Stimulated activated naive B cell treated with anti-CD40 and anti-IgM and Interleukin-4, amounts not matched to agents 10 μg/mL and 1 μg/mL and 100 μg/mL, for 72 hours (primary cell): ENCODE data around the gene RGS7.
A peak's percentile ranks its signal among the peaks of the same experiment; 100 is the strongest.
"Not testable (repeated sequence)": the region's sequence is repeated elsewhere in the genome, so short reads cannot be mapped to it uniquely, and the experiment has no call there.

Experiments
- ATAC-seq, 2 donors: fragments of 150-1000 bp; cut with Tn5 transposase; replicated peaks; 2 replicates each; pipeline ENCODE4 v1.10.0; 2021; ENCODE audit warnings: moderate library complexity in 1 of 2
- DNase-seq: peaks from one replicate; pipeline ENCODE4 v3.0.0; 2021
- H3K27ac Mint-ChIP-seq: one replicate; pipeline ENCODE4 v1.8.0; 2022; ENCODE audit warnings: mild to moderate bottlenecking, mixed read lengths
- H3K27me3 Mint-ChIP-seq, 2 donors: one replicate each; pipeline ENCODE4 v1.8.0; 2022; ENCODE audit warnings: mixed read lengths in 2 of 2
- H3K36me3 Mint-ChIP-seq, 2 donors: one replicate each; pipeline ENCODE4 v1.8.0; 2022; ENCODE audit warnings: mixed read lengths in 2 of 2, mild to moderate bottlenecking in 1 of 2
- H3K4me1 Mint-ChIP-seq, 2 donors: one replicate each; pipeline ENCODE4 v1.8.0; 2022; ENCODE audit warnings: mixed read lengths in 2 of 2, mild to moderate bottlenecking in 1 of 2
- H3K4me3 Mint-ChIP-seq, 2 donors: one replicate each; pipeline ENCODE4 v1.8.0; 2022; ENCODE audit warnings: mild to moderate bottlenecking in 2 of 2, mixed read lengths in 2 of 2, moderate library complexity in 1 of 2
- H3K9me3 Mint-ChIP-seq, 2 donors: one replicate each; pipeline ENCODE4 v1.8.0; 2022; ENCODE audit warnings: mixed read lengths in 2 of 2, mild to moderate bottlenecking in 1 of 2

RGS7 gene

DNA sequence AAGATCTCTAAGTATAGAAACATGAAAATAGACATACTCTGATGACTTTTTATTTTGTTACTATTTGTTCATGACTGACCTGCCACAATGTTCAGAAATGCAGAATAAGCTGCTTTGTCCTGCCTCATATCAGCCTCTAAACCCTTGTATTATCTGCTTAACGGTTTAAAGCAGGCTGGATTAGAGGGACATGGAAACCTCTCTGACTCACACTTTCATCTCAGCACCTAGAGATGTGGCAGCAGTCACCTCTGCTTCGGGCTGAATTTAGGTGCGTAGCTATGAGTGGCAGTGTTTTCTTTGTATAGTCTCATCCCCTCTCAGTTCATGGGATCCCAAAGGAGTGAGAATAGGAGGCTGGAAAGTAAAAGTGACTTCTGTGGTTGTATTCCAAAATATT is 255.4 kb downstream of the RGS7 start:
- no peaks in the 10 kb centered on the region for H3K9me3 Mint-ChIP-seq
- no peaks in the 10 kb centered on the region for H3K27me3 Mint-ChIP-seq
- no peak overlapping the region for H3K4me3 Mint-ChIP-seq
- no peaks in the 10 kb centered on the region for H3K4me1 Mint-ChIP-seq
- no peak for ATAC-seq
- no peak overlapping the region for H3K27ac Mint-ChIP-seq
- no peak for DNase-seq
- no peaks in the 10 kb centered on the region for H3K36me3 Mint-ChIP-seq

DNA sequence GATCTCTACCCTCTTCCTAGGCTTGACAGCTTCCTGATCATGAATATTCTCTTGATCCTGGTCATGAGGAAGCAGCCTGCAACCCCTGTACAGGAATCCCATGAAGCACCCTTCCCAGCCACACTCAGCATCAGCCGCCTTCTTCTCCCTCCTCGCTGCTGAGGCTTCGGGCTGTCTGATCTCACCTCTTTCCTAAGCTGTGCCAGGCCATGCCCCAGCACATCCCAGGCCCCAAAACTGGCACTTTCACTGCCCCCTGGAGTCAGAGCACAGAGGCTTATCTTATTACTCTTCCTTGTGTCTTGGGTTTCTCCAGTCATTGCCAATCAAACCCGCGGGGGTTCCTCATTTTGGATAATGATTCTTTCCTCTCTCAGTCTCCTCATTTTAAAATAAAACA is 259.5 kb downstream of the RGS7 start:
- Mint-ChIP-seq H3K27me3 (no peaks in the 10 kb centered on the region), H3K27ac (no peak overlapping the region), H3K4me3 (no peak overlapping the region), H3K4me1 (no peaks in the 10 kb centered on the region), H3K36me3 (no peaks in the 10 kb centered on the region), H3K9me3 (no peaks in the 10 kb centered on the region)
- ATAC-seq (no peak), DNase-seq (no peak)

DNA sequence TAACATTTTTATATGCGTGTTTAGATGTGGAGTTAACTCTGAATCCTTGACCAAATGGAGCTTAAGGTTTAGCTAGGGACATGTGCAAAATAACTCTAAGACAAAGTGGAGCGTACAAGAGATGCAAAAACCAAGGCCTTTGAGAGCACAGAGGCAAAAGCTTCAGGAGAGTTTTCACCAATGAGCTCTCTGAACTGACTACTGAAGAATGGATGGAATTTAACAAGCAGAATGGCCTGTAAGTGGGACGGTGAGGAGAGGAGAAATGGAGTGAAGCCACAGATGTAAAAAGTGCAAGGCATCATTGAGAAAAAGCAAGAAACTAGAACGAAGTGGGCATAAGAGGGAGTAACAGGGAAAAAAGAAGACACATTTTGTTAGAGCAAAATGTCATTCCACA is 260.0 kb downstream of the RGS7 start:
- Mint-ChIP-seq H3K9me3 (no peaks in the 10 kb centered on the region), H3K36me3 (no peaks in the 10 kb centered on the region), H3K4me1 (no peaks in the 10 kb centered on the region), H3K4me3 (no peak overlapping the region), H3K27me3 (no peaks in the 10 kb centered on the region), H3K27ac (no peak overlapping the region)
- DNase-seq: no peak
- no peak for ATAC-seq

DNA sequence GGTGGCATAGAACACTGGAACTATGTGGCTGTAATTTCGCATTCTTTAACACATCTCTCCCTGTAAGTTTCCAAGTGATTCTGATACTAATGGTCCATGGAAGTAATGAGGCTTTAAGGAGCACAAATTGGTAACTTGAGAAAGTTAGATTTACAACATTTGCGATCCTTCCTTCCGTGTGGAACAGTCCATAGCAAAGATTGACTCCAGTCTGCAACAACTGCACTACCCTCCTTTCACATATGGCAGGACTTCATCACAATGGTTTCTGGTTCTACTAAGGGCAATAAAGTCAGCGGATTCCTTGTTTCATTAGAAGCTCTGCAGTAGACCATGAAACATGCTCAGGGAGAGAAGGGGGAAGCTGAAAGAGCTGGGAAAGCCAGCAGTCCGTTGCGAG is 261.2 kb downstream of the RGS7 start:
- Mint-ChIP-seq H3K27ac (no peak overlapping the region), H3K4me1 (no peaks in the 10 kb centered on the region), H3K27me3 (no peaks in the 10 kb centered on the region), H3K4me3 (no peak overlapping the region), H3K36me3 (no peaks in the 10 kb centered on the region), H3K9me3 (no peaks in the 10 kb centered on the region)
- ATAC-seq (no peak), DNase-seq (no peak)

GRCh38 chr1:241090798-241091197 is 266.2 kb downstream of the RGS7 start:
- Mint-ChIP-seq H3K27me3 (no peaks in the 10 kb centered on the region), H3K4me3 (no peak overlapping the region), H3K36me3 (no peaks in the 10 kb centered on the region), H3K4me1 (peaks cover 6 to 13% of the 10 kb centered on the region in 2 donors), H3K9me3 (peaks cover 0 to 1% of the 10 kb centered on the region in 2 donors), H3K27ac (no peak overlapping the region)
- DNase-seq (no peak), ATAC-seq (no peak)

GRCh38 chr1:241089066-241089465 is 267.9 kb downstream of the RGS7 start:
- H3K36me3 Mint-ChIP-seq, H3K27ac Mint-ChIP-seq, H3K4me3 Mint-ChIP-seq, DNase-seq, H3K9me3 Mint-ChIP-seq, H3K27me3 Mint-ChIP-seq: not testable (repeated sequence)
- ATAC-seq: peak; percentile 48 to 67
- H3K4me1 Mint-ChIP-seq: peaks cover 6 to 13% of the 10 kb centered on the region in 2 donors

DNA sequence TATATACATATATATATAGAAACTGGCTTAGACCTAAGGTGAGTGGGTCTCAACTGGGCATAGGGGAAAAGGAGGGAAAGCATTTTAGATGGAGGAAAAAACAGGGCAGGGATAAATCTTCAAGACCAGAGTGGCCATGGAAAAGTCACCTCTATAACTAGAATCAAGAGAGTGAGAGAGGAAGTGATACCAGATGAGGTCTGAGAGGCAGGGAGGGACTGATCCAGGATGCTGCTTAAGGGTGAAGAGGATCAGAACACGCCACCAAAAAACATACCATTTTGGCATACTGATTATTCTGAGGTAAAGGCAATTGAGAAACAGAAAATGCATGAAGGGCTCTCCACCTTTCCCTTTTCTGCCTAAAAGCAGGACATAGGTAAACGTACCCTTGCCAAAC is 268.9 kb downstream of the RGS7 start:
- not testable (repeated sequence) for H3K4me3 Mint-ChIP-seq, DNase-seq, H3K9me3 Mint-ChIP-seq, H3K27me3 Mint-ChIP-seq, H3K36me3 Mint-ChIP-seq
- H3K4me1 Mint-ChIP-seq: peaks cover 6 to 13% of the 10 kb centered on the region in 2 donors
- peak overlapping the region; percentile 26 for H3K27ac Mint-ChIP-seq
- peak; percentile 69 to 80 for ATAC-seq

DNA sequence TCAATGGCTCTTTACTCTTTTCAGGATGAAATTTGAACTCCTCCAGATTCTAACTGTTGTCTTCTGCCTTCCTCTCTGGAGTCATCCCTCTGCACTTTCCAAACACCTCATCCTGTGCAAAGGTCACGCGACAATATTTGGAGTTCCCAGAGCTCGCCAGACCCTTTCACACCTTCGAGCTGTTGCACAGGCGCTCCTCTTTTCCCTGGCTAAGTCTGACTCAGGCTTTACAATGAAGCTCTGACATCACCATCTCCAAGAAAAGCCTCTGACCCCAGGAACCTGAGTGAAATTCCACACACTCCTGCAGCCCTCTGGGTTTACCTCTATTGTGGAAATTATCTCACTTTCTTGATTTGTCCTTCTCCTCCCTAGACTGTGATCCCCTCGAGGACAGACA is 270.3 kb downstream of the RGS7 start:
- no peak overlapping the region for H3K4me3 Mint-ChIP-seq

DNA sequence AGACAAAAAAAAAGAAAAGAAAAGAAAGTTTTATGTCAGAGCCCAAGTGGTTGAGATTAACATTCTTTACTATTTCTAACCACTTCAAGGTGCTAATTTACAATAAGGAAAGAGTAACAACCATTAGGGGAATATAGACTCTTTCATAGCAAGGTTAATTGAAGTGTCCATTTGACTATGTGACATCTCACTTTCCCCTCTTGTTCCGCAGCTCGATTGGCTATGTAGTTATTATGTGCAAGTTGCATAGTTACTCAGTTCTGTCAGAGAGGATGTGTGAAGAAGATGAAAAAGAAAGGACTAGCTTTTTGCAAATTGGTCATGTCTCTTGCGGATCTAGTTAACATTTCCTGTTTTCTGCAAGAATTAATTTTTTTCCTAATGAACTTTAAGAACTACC is 273.7 kb downstream of the RGS7 start:
- Mint-ChIP-seq H3K27ac (no peak overlapping the region), H3K4me1 (peaks cover 3 to 4% of the 10 kb centered on the region in 2 donors), H3K36me3 (no peaks in the 10 kb centered on the region), H3K27me3 (no peaks in the 10 kb centered on the region), H3K4me3 (no peak overlapping the region), H3K9me3 (peaks cover 0 to 1% of the 10 kb centered on the region in 2 donors)
- DNase-seq: no peak
- ATAC-seq: no peak

More for the DNA sequence above, 270.3 kb downstream of the RGS7 start:
- H3K27me3 Mint-ChIP-seq: no peaks in the 10 kb centered on the region
- H3K27ac Mint-ChIP-seq: no peak overlapping the region
- H3K36me3 Mint-ChIP-seq: no peaks in the 10 kb centered on the region
- H3K4me1 Mint-ChIP-seq: peaks cover 6 to 13% of the 10 kb centered on the region in 2 donors
- H3K9me3 Mint-ChIP-seq: peaks cover 0 to 1% of the 10 kb centered on the region in 2 donors
- ATAC-seq (no peak), DNase-seq (no peak)

- no peaks in the 10 kb centered on the region for H3K4me1 Mint-ChIP-seq
- no peaks in the 10 kb centered on the region for H3K36me3 Mint-ChIP-seq
- H3K27ac Mint-ChIP-seq: no peak overlapping the region
- no peak for ATAC-seq
- no peak overlapping the region for H3K4me3 Mint-ChIP-seq
- H3K9me3 Mint-ChIP-seq: no peaks in the 10 kb centered on the region
- peaks cover 0 to 4% of the 10 kb centered on the region in 2 donors for H3K27me3 Mint-ChIP-seq
- DNase-seq: no peak
Observed at GRCh38 chr1:241081473-241081872, 275.5 kb downstream of the RGS7 start.

GRCh38 chr1:241079459-241079858 is 277.5 kb downstream of the RGS7 start:
- no peaks in the 10 kb centered on the region for H3K9me3 Mint-ChIP-seq
- no peaks in the 10 kb centered on the region for H3K36me3 Mint-ChIP-seq
- ATAC-seq: no peak
- H3K27ac Mint-ChIP-seq: no peak overlapping the region
- no peak for DNase-seq
- H3K4me3 Mint-ChIP-seq: no peak overlapping the region
- H3K27me3 Mint-ChIP-seq: peaks cover 0 to 4% of the 10 kb centered on the region in 2 donors
- no peaks in the 10 kb centered on the region for H3K4me1 Mint-ChIP-seq

DNA sequence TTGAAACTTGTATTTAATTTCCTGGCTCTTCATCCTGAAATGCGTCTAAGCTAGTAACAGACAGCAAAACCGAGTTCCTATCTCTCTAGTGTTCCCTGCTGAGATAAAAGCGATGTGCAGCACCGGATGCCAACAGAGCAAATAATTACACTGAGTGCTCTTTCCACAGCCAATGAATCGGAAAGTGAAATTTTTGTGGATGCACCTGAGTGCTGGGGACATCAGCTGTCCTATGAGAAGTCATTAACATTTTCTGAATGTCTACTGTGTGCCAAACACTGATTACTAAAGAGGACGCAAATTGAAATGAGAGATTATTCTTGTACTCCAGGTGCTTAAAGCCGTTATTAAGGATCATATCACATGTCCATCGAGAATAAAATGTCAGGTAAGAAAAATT is 278.0 kb downstream of the RGS7 start:
- no peaks in the 10 kb centered on the region for H3K9me3 Mint-ChIP-seq
- no peak for ATAC-seq
- H3K4me3 Mint-ChIP-seq: no peak overlapping the region
- H3K4me1 Mint-ChIP-seq: no peaks in the 10 kb centered on the region
- H3K36me3 Mint-ChIP-seq: no peaks in the 10 kb centered on the region
- no peak overlapping the region for H3K27ac Mint-ChIP-seq
- H3K27me3 Mint-ChIP-seq: peaks cover 0 to 4% of the 10 kb centered on the region in 2 donors
- no peak for DNase-seq

DNA sequence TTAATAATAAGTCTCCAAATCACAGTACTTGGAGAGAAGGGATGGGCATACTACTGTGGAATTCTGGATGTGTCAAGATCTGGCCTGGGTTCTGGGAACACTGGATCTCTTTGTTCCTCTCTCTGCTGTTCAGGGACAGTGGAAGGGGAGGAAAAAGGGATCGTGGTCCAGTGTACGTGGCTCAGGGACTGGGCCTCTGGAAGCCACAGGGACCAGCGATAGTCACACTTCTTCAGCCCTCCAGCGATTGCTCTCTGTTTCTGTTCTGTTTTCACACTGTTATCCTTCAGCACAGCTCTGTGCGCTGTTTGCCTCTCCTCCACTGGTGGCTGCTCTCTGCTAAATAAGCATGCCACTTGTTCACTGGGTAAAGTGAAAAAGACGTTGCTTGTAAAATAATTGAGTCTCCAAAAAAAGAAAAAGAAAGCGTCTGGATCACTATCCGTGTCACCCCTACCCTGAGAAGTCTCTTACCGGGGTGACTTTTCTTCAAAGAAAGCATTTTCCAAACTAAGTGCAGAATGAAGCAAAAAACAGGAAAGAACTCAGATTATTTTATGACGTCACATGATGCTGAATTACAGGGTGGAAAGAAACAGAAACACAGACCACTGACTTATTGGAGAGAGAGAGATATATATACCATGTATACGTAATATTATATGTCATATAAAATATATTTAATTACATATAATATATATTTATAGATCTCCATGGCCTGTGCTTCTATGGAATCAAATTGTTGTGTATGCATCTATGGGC is 279.4 kb downstream of the RGS7 start:
- DNase-seq (no peak), ATAC-seq (no peak)
- H3K36me3 Mint-ChIP-seq: no peaks in the 10 kb centered on the region
- no peak overlapping the region for H3K27ac Mint-ChIP-seq
- peaks cover 0 to 4% of the 10 kb centered on the region in 2 donors for H3K27me3 Mint-ChIP-seq
- H3K9me3 Mint-ChIP-seq: no peaks in the 10 kb centered on the region
- no peaks in the 10 kb centered on the region for H3K4me1 Mint-ChIP-seq
- no peak overlapping the region for H3K4me3 Mint-ChIP-seq

DNA sequence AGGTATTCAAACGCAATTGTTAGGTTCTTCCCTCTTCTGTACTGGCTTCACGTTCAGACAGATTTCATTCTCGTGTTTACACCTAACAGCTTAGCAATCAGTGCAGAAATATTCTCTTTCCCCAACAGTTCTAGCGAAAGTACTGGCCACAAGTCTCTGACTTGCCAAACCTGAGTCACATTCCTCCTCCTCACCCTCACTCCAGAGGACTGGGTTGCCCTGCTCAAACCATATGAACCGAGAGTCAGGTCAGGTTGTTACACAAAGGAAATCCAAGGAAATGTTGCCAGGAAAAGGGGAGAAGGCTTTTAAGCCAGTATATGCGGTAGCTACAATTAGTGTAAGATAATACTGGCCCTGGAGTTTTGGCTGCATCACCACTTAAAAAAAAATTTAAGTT is 282.5 kb downstream of the RGS7 start:
- Mint-ChIP-seq H3K27me3 (peaks cover 0 to 4% of the 10 kb centered on the region in 2 donors), H3K4me1 (no peaks in the 10 kb centered on the region), H3K9me3 (peaks cover 0 to 3% of the 10 kb centered on the region in 2 donors), H3K36me3 (no peaks in the 10 kb centered on the region), H3K27ac (no peak overlapping the region), H3K4me3 (no peak overlapping the region)
- DNase-seq (no peak), ATAC-seq (no peak)

- Mint-ChIP-seq H3K9me3 (peaks cover 0 to 3% of the 10 kb centered on the region in 2 donors), H3K36me3 (no peaks in the 10 kb centered on the region), H3K4me1 (no peaks in the 10 kb centered on the region), H3K27me3 (no peaks in the 10 kb centered on the region), H3K4me3 (no peak overlapping the region), H3K27ac (no peak overlapping the region)
- ATAC-seq (no peak), DNase-seq (no peak)
Observed at GRCh38 chr1:241068359-241068758, 288.6 kb downstream of the RGS7 start.
